Gastrocnemius medialis (tissue), 4 donors: ENCODE results near the gene RIMBP2. TPM values are rescaled to one million over a fixed set of nuclear protein-coding genes. Genes with fewer than 3 reads are reported as not detected.

Source experiments
- ATAC-seq, 2 donors: fragments of 150-250 bp; one replicate each; pipeline ENCODE4 v1.9.1; 2016
- DNase-seq, 2 donors: peaks; one replicate each; pipeline ENCODE4 v3.0.0-alpha.2; 2019
- H3K27ac ChIP-seq, 4 donors: fragments of 200-600 bp; sonication (generic); 1 replicate in 1 of 4; 2 replicates in 3 of 4; pipeline ENCODE4 v1.5.1; 2016 to 2018; ENCODE audit warnings: mild to moderate bottlenecking in 2 of 4, moderate library complexity in 1 of 4
- H3K27me3 ChIP-seq, 3 donors: fragments of 200-600 bp; sonication (generic) in 2 of 3; 1 replicate in 1 of 3; 2 replicates in 2 of 3; pipeline versions ENCODE4 v1.5.1 to v1.6.0; 2016 to 2019; ENCODE audit warnings: mild to moderate bottlenecking in 1 of 3, moderate library complexity in 1 of 3
- H3K36me3 ChIP-seq, 2 donors: fragments of 200-600 bp; sonication (generic) in 1 of 2; one replicate each; pipeline ENCODE4 v1.5.1; 2017 to 2018
- H3K4me1 ChIP-seq, 2 donors: fragments of 200-600 bp; sonication (generic) in 1 of 2; one replicate each; pipeline ENCODE4 v1.5.1; 2016 to 2017; ENCODE audit warnings: mild to moderate bottlenecking in 2 of 2
- H3K4me3 ChIP-seq, 4 donors: fragments of 200-600 bp; sonication (generic) in 3 of 4; 1 replicate in 1 of 4; 2 replicates in 3 of 4; pipeline ENCODE4 v1.5.1; 2016 to 2019; ENCODE audit warnings: mild to moderate bottlenecking in 2 of 4
- H3K9me3 ChIP-seq, 3 donors: fragments of 200-600 bp; sonication (generic) in 2 of 3; 1 replicate in 1 of 3; 2 replicates in 2 of 3; pipeline ENCODE4 v1.5.1; 2016 to 2019
- CTCF ChIP-seq, 5 experiments: fragments of 450-650 bp in 3 of 5; fragments of 200-600 bp in 2 of 5; sonication (generic) in 2 of 5; IDR thresholded peaks in 4 of 5; conservative IDR thresholded peaks in 1 of 5; 1 replicate in 4 of 5; 2 replicates in 1 of 5; pipeline ENCODE4 v1.5.1; 2016 to 2019; ENCODE audit warnings: antibody characterized with exemption in 5 of 5, mild to moderate bottlenecking in 3 of 5, moderate library complexity in 3 of 5
- POLR2A ChIP-seq, 2 donors: fragments of 450-650 bp; IDR thresholded peaks; one replicate each; pipeline ENCODE4 v1.6.1; 2017; ENCODE audit warnings: antibody characterized with exemption in 2 of 2, mild to moderate bottlenecking in 2 of 2, moderate library complexity in 2 of 2
- in situ Hi-C, 4 donors: fragments of 200-750 bp; cut with MboI; loops; one replicate each; pipeline versions ENCODE4 v1.15.0 to v1.8.0; 2017; ENCODE audit warnings: low sequenced_read_pairs in 4 of 4
- intact Hi-C: fragments of 100-400 bp; cut with DNase I; formaldehyde crosslinking; loops from one replicate; pipeline ENCODE4 v1.15.1; 2023; ENCODE audit warnings: low total_unique reads
- total RNA-seq, 4 donors: library from RNA; depleted of rRNA; stranded (reverse); fragments of >200 nt; gene quantifications; one replicate each; pipeline versions ENCODE4 v1.1.0 to v1.2.3, GENCODE V29; 2016

The RIMBP2 gene
- total RNA-seq, 4 donors from 2014 or later: 0.76 to 2.2 (median 1.2) TPM; not detected in 1

- DNase-seq (no peak), ATAC-seq (no peak)
- H3K36me3 ChIP-seq: no peaks in the 10 kb centered on the region
- in situ Hi-C loops (no loop called here), intact Hi-C loops (no loop called here)
- no peak overlapping the region for H3K4me3 ChIP-seq
- no peaks in the 10 kb centered on the region for H3K9me3 ChIP-seq
- no peaks in the 10 kb centered on the region for H3K4me1 ChIP-seq
- no peaks in the 10 kb centered on the region for H3K27me3 ChIP-seq
- H3K27ac ChIP-seq: no peak overlapping the region
- no peak for TF ChIP-seq CTCF (IDR thresholded peaks at IDR 0.05 in 4 of 5, conservative IDR thresholded peaks at IDR 0.05 in 1 of 5)
- TF ChIP-seq POLR2A (IDR thresholded peaks at IDR 0.05): no peak
These were observed 134.3 kb downstream of the RIMBP2 start for GRCh38 chr12:130581782-130582181.

- Histone ChIP-seq H3K27ac (no peak overlapping the region), H3K9me3 (no peaks in the 10 kb centered on the region), H3K4me1 (no peaks in the 10 kb centered on the region), H3K27me3 (no peaks in the 10 kb centered on the region), H3K36me3 (no peaks in the 10 kb centered on the region), H3K4me3 (no peak overlapping the region)
- no peak for ATAC-seq
- in situ Hi-C loops: no loop called here
- intact Hi-C loops: no loop called here
- TF ChIP-seq CTCF (IDR thresholded peaks at IDR 0.05 in 4 of 5, conservative IDR thresholded peaks at IDR 0.05 in 1 of 5): no peak
- TF ChIP-seq POLR2A (IDR thresholded peaks at IDR 0.05): no peak
- no peak for DNase-seq
These were observed 136.9 kb downstream of the RIMBP2 start for GRCh38 chr12:130579231-130579630.

- TF ChIP-seq POLR2A (IDR thresholded peaks at IDR 0.05): no peak
- no peak for TF ChIP-seq CTCF (IDR thresholded peaks at IDR 0.05 in 4 of 5, conservative IDR thresholded peaks at IDR 0.05 in 1 of 5)
- Histone ChIP-seq H3K36me3 (no peaks in the 10 kb centered on the region), H3K27me3 (no peaks in the 10 kb centered on the region), H3K4me1 (no peaks in the 10 kb centered on the region), H3K27ac (no peak overlapping the region), H3K9me3 (no peaks in the 10 kb centered on the region), H3K4me3 (no peak overlapping the region)
- DNase-seq: no peak
- intact Hi-C loops: no loop called here
- no peak for ATAC-seq
- in situ Hi-C loops: no loop called here
These were observed 138.7 kb downstream of the RIMBP2 start for GRCh38 chr12:130577351-130577750.

GRCh38 chr12:130576371-130576816 lies 139.7 kb downstream of the RIMBP2 start:
- TF ChIP-seq POLR2A (IDR thresholded peaks at IDR 0.05): no peak
- no peak for TF ChIP-seq CTCF (IDR thresholded peaks at IDR 0.05 in 4 of 5, conservative IDR thresholded peaks at IDR 0.05 in 1 of 5)
- H3K4me1 ChIP-seq: no peaks in the 10 kb centered on the region
- ATAC-seq: no peak
- H3K36me3 ChIP-seq: no peaks in the 10 kb centered on the region
- H3K27me3 ChIP-seq: no peaks in the 10 kb centered on the region
- no peaks in the 10 kb centered on the region for H3K9me3 ChIP-seq
- in situ Hi-C loops (no loop called here), intact Hi-C loops (no loop called here)
- no peak for DNase-seq
- H3K4me3 ChIP-seq: no peak overlapping the region
- no peak overlapping the region for H3K27ac ChIP-seq

GRCh38 chr12:130574402-130574801 lies 141.7 kb downstream of the RIMBP2 start:
- TF ChIP-seq CTCF (IDR thresholded peaks at IDR 0.05 in 4 of 5, conservative IDR thresholded peaks at IDR 0.05 in 1 of 5): no peak
- no peak for TF ChIP-seq POLR2A (IDR thresholded peaks at IDR 0.05)
- no peaks in the 10 kb centered on the region for H3K4me1 ChIP-seq
- no peaks in the 10 kb centered on the region for H3K36me3 ChIP-seq
- ATAC-seq (no peak), DNase-seq (no peak)
- no peak overlapping the region for H3K4me3 ChIP-seq
- in situ Hi-C loops (no loop called here), intact Hi-C loops (no loop called here)
- no peak overlapping the region for H3K27ac ChIP-seq
- no peaks in the 10 kb centered on the region for H3K9me3 ChIP-seq
- no peaks in the 10 kb centered on the region for H3K27me3 ChIP-seq
